Epithelial cell of proximal tubule (primary cell): ENCODE data around the gene IL18. TPM values are rescaled to one million over a fixed set of nuclear protein-coding genes. Genes with fewer than 3 reads are reported as not detected.
A peak's percentile ranks its signal among the peaks of the same experiment; 100 is the strongest.

Experiments used
- DNase-seq: peaks from one replicate; pipeline ENCODE4 v3.0.0-alpha.2; 2011; ENCODE audit warnings: low read depth
- H3K4me3 ChIP-seq: 2 replicates; pipeline ENCODE4 v1.5.1; 2011; ENCODE audit warnings: low read depth, mild to moderate bottlenecking, low read length
- CTCF ChIP-seq: conservative IDR thresholded peaks from 2 replicates; pipeline ENCODE4 v1.5.1; 2012; ENCODE audit warnings: low read depth, mild to moderate bottlenecking, low read length
- total RNA-seq: library from RNA; depleted of rRNA; stranded (reverse); fragments of >200 nt; gene quantifications from 2 replicates; pipeline ENCODE4 v1.2.3, GENCODE V29; 2015

The IL18 gene
- total RNA-seq, 1 donor from 2014 or later = 31.3 TPM

DNA sequence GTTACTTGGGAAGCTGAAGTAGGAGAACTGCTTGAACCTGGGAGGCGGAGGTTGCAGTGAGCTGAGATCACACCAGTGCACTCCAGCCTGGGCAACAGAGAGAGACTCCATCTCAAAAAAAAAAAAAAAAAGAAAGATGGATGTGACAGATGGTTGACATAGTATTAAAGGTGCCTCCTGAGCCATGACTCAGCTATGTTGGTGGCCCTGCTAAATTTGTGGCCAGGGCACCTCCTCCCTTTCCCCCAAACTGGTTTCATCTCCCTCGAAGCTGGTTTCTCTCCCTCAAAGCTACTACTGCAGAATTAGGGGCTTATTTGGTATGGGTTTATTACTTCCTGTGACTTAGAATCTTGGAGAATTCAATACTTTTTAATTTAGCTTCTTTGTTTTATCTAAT lies 45.7 kb downstream of the IL18 start:
- no peak for TF ChIP-seq CTCF
- no peak overlapping the region for H3K4me3 ChIP-seq
- DNase-seq = no peak

- no peak for DNase-seq
- H3K4me3 ChIP-seq = no peak overlapping the region
- no peak for TF ChIP-seq CTCF
Measured at GRCh38 chr11:112115386-112115785, 48.5 kb downstream of the IL18 start.

GRCh38 chr11:112114460-112114859 lies 49.4 kb downstream of the IL18 start:
- DNase-seq = no peak
- H3K4me3 ChIP-seq = no peak overlapping the region
- TF ChIP-seq CTCF = no peak

GRCh38 chr11:112113539-112114457 lies 50.1 kb downstream of the IL18 start:
- TF ChIP-seq CTCF = peak; percentile 79
- no peak for DNase-seq
- H3K4me3 ChIP-seq = no peak overlapping the region

GRCh38 chr11:112106070-112106469 lies 57.8 kb downstream of the IL18 start:
- no peak overlapping the region for H3K4me3 ChIP-seq
- DNase-seq = no peak
- TF ChIP-seq CTCF = no peak

DNA sequence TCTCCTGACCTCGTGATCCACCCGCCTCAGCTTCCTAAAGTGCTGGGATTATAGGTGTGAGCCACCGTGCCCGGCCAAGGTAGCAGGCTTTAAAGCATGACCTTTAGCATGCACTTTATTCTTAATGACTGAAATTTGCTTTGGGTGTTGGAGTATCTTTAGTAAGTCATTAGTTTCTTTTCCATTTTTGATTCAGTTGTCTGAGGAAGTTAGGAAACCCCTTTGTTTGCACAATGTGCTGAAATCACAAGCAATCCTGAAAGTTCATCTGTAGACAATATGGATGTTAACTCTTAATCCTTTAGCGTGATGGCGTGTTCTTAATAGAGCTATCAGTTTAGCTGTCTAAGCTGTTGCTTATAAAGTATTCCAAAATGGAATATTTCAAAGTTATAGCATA lies 60.4 kb downstream of the IL18 start:
- no peak overlapping the region for H3K4me3 ChIP-seq
- no peak for DNase-seq
- no peak for TF ChIP-seq CTCF

GRCh38 chr11:112100462-112100861 lies 63.4 kb downstream of the IL18 start:
- no peak for DNase-seq
- no peak for TF ChIP-seq CTCF
- H3K4me3 ChIP-seq = no peak overlapping the region
